Upper lobe of right lung (tissue), 1 donor: ENCODE results near the gene FAM222B. TPM values are rescaled to one million over a fixed set of nuclear protein-coding genes. Genes with fewer than 3 reads are reported as not detected.
A peak's percentile ranks its signal among the peaks of the same experiment; 100 is the strongest.
"Not testable (repeated sequence)": the region's sequence is repeated elsewhere in the genome, so short reads cannot be mapped to it uniquely, and the experiment has no call there.

Experiments
- ATAC-seq: fragments of 200-7000 bp; cut with Tn5 transposase; one replicate; pipeline ENCODE4 v1.9.1; 2020; ENCODE audit warnings: mild to moderate bottlenecking, moderate library complexity
- DNase-seq: peaks from one replicate; pipeline ENCODE4 v3.0.0-alpha.2; 2020
- H3K27ac ChIP-seq: fragments of 200-600 bp; one replicate; pipeline ENCODE4 v1.8.0; 2022
- H3K27me3 ChIP-seq: fragments of 200-600 bp; one replicate; pipeline ENCODE4 v1.8.0; 2022; ENCODE audit warnings: mild to moderate bottlenecking
- H3K36me3 ChIP-seq: fragments of 200-600 bp; one replicate; pipeline ENCODE4 v1.8.0; 2022
- H3K4me1 ChIP-seq: fragments of 200-600 bp; one replicate; pipeline ENCODE4 v1.8.0; 2022
- H3K4me3 ChIP-seq: fragments of 200-600 bp; one replicate; pipeline ENCODE4 v1.8.0; 2022; ENCODE audit warnings: mild to moderate bottlenecking
- H3K9me3 ChIP-seq: fragments of 200-600 bp; one replicate; pipeline ENCODE4 v1.8.0; 2022
- intact Hi-C: fragments of 100-400 bp; cut with DNase I; formaldehyde crosslinking; loops from one replicate; pipeline ENCODE4 v1.11.0; 2022
- total RNA-seq: library from RNA; stranded (reverse); fragmentation: NEBNext Ultra II Directional; extraction: Animal tissue kit (Norgen Biotek cat#: 25700); gene quantifications from one replicate; pipeline ENCODE4 v1.2.1, GENCODE V29; 2021
- TF ChIP-seq, protein P1 (sequence below): fragments of 200-600 bp; IDR thresholded peaks from one replicate; pipeline ENCODE4 v1.8.0; 2022; ENCODE audit warnings: antibody characterized with exemption
- donor health status: DM: no; HTN: yes; CAD: no; lungs with severe emphysema.

The FAM222B gene
- total RNA-seq, 1 donor from 2014 or later = 22.2 TPM

DNA sequence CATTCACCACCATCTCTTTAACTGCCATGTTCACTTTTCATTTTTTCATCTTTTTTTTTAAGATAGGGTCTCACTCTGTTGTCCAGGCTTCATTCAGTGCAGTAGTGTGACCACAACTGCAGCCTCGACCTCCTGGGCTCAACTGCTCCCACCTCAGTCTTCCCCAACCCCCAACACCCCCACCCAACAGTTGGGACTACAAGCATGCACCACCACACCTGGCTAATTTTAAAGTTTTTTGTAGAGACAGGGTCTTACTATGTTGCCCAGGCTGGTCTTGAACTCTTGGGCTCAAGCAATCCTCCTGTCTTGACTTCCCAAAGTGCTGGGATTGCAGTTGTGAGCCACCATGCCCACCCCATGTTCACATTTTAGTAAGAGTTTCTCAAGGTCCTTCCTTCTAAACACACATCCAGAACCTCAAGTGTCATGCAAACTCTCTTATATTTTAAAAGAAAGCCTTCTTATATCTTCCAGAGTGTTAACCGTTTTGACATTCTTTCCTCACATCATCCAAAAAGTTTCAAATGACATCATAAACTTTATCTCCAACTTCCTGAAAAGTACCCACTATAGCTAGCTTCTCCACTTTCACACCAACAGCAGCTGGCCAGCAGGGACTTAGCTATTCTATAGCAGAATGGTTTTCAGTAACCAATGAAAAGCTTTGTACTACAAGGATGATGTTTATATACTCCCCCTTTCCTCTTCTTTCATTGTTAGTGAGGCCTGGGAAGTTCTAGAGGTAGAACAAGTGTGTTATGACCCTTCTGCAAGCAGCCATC lies 49.5 kb downstream of the FAM222B start:
- no peak for ATAC-seq
- DNase-seq = no peak
- TF ChIP-seq, protein P1, sequence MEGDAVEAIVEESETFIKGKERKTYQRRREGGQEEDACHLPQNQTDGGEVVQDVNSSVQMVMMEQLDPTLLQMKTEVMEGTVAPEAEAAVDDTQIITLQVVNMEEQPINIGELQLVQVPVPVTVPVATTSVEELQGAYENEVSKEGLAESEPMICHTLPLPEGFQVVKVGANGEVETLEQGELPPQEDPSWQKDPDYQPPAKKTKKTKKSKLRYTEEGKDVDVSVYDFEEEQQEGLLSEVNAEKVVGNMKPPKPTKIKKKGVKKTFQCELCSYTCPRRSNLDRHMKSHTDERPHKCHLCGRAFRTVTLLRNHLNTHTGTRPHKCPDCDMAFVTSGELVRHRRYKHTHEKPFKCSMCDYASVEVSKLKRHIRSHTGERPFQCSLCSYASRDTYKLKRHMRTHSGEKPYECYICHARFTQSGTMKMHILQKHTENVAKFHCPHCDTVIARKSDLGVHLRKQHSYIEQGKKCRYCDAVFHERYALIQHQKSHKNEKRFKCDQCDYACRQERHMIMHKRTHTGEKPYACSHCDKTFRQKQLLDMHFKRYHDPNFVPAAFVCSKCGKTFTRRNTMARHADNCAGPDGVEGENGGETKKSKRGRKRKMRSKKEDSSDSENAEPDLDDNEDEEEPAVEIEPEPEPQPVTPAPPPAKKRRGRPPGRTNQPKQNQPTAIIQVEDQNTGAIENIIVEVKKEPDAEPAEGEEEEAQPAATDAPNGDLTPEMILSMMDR = no peak
- no peak overlapping the region for H3K4me3 ChIP-seq
- H3K27ac ChIP-seq = no peak overlapping the region
- intact Hi-C loops = no loop called here
- H3K27me3 ChIP-seq = no peaks in the 10 kb centered on the region
- no peaks in the 10 kb centered on the region for H3K4me1 ChIP-seq
- H3K36me3 ChIP-seq = no peaks in the 10 kb centered on the region
- no peaks in the 10 kb centered on the region for H3K9me3 ChIP-seq

DNA sequence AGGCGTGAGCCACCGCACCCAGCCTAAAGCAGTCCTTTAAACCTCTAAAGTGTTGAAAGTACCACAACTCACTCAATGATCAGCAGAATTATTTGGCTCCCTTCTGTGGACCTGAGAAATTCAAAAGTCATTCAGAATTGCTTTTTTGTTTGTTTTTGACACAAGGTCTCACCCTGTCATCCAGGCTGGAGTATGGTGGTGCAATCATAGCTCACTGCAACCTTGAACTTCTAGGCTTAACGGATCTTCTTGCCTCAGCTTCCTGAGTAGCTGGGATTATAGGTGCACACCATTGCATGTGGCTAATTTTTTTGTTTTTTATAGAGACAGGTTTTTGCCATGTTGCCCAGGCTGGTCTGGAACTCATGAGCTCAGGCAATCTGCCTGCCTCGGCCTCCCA lies 54.5 kb downstream of the FAM222B start:
- Histone ChIP-seq H3K27ac (no peak overlapping the region), H3K4me3 (no peak overlapping the region), H3K4me1 (no peaks in the 10 kb centered on the region), H3K9me3 (no peaks in the 10 kb centered on the region), H3K36me3 (no peaks in the 10 kb centered on the region), H3K27me3 (no peaks in the 10 kb centered on the region)
- DNase-seq (no peak), ATAC-seq (no peak)
- intact Hi-C loops = no loop called here
- TF ChIP-seq, protein P1 = no peak

DNA sequence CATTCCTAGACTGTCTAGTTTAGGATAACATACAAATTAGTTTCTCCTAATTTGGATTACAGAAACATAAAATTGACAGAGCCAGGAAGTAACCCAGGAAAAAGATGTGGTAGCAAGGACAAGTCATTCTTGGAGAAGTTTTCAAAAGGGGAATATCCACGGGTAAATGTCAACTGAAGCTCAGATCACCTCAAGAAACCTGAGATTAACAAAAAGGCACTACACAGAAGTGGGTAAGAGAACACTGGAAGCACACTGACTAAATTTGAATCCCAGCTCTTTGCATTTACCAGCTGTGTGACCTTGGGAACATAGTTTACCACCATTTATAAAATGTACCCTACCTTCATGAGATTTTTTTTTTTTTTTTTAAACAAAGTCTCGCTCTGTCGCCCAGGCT lies 59.4 kb downstream of the FAM222B start:
- no peak overlapping the region for H3K27ac ChIP-seq
- peaks cover 8% of the 10 kb centered on the region for H3K36me3 ChIP-seq
- no peak for DNase-seq
- TF ChIP-seq, protein P1 = no peak
- no peaks in the 10 kb centered on the region for H3K4me1 ChIP-seq
- H3K9me3 ChIP-seq = no peaks in the 10 kb centered on the region
- H3K27me3 ChIP-seq = no peaks in the 10 kb centered on the region
- intact Hi-C loops = no loop called here
- H3K4me3 ChIP-seq = no peak overlapping the region
- no peak for ATAC-seq

DNA sequence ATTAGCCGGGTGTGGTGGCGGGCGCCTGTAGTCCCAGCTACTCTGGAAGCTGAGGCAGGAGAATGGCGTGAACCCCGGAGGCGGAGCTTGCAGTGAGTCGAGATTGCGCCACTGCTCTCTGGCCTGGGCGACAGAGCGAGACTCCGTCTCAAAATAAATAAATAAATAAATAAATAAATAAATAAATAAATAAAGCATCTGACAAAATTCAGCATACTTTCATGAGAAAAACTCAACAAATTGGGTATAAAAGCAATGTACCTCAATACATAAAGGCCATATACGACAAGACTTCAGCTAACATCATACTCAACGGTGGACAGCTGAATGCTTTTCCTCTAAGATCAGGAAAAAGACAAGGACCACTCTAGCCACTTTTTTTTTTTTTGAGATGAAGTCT lies 63.0 kb downstream of the FAM222B start:
- H3K27me3 ChIP-seq, H3K4me3 ChIP-seq, H3K4me1 ChIP-seq, intact Hi-C loops, DNase-seq, H3K36me3 ChIP-seq, H3K27ac ChIP-seq, ATAC-seq, H3K9me3 ChIP-seq: not testable (repeated sequence)

DNA sequence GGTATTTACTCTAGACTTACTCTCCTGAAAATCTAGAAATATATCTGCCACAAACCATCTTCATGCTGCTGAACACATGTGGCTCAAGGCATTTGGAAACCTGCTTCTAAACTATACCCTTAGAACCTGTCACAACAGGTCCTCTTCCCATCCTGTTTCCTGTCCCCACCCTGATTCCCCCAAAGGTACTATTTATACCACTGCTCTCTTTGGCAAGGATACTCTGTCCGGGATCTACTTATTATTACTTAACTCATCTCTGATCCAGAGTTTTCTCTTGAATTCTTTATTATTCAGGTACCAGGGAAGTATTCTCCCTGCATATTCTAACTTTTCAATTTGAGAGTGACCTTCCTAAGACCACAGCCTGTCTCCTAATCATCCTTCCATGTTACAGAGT lies 65.4 kb downstream of the FAM222B start:
- no peak for DNase-seq

DNA sequence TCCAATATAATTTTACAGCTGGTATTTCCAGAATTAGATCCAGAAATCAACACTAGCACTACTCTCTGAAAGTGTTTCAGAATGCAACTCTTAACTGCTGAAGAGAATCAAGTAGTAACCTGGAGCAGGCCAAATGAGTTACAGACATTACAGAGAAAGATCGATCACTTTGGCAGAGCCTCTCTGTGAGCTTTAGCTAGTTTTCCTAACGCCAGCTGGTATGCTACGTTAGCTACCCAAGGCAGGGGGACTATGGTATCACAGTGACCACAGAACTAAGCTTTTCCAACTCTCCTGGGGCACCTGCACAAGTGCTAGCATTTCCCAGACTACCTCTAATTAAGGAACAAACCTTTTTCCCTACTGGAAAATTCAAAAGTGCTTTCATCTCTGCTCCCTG lies 68.4 kb downstream of the FAM222B start:
- intact Hi-C loops = no loop called here
- no peak for DNase-seq
- ATAC-seq = no peak
- TF ChIP-seq, protein P1 = no peak
- Histone ChIP-seq H3K27me3 (no peaks in the 10 kb centered on the region), H3K36me3 (peaks cover 3% of the 10 kb centered on the region), H3K4me1 (peaks cover 6% of the 10 kb centered on the region), H3K4me3 (no peak overlapping the region), H3K27ac (no peak overlapping the region), H3K9me3 (no peaks in the 10 kb centered on the region)

More for the DNA sequence above, 65.4 kb downstream of the FAM222B start:
- H3K36me3 ChIP-seq = peaks cover 11% of the 10 kb centered on the region
- TF ChIP-seq, protein P1 = no peak
- H3K27ac ChIP-seq = peak overlapping the region; percentile 13
- H3K4me3 ChIP-seq = no peak overlapping the region
- H3K4me1 ChIP-seq = peaks cover 6% of the 10 kb centered on the region
- H3K9me3 ChIP-seq = no peaks in the 10 kb centered on the region
- no peaks in the 10 kb centered on the region for H3K27me3 ChIP-seq
- intact Hi-C loops = no loop called here
- no peak for ATAC-seq
